ENCODE data around the gene NRP1.
A peak's percentile ranks its signal among the peaks of the same experiment; 100 is the strongest.

The NRP1 gene

DNA sequence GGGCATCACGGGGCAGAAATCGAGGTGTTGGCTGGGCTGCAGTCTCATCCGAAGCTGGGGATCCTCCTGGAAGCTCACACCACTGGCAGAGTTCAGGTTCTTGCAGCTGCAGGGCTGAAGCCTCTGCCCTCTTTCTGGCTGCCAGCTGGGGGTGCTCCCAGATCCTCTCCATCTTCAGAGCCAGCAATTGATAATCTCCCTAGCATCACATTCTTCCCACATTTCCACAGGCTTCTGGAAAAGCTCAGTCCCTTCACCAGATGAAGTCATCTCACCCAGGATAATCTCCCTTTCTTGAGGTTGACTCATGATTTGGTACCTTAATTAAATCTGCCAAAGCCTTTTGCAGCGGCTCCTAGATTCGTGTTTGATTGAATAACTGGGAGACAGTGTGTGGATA, 55.2 kb downstream of the NRP1 start:
- TF ChIP-seq, protein P1, sequence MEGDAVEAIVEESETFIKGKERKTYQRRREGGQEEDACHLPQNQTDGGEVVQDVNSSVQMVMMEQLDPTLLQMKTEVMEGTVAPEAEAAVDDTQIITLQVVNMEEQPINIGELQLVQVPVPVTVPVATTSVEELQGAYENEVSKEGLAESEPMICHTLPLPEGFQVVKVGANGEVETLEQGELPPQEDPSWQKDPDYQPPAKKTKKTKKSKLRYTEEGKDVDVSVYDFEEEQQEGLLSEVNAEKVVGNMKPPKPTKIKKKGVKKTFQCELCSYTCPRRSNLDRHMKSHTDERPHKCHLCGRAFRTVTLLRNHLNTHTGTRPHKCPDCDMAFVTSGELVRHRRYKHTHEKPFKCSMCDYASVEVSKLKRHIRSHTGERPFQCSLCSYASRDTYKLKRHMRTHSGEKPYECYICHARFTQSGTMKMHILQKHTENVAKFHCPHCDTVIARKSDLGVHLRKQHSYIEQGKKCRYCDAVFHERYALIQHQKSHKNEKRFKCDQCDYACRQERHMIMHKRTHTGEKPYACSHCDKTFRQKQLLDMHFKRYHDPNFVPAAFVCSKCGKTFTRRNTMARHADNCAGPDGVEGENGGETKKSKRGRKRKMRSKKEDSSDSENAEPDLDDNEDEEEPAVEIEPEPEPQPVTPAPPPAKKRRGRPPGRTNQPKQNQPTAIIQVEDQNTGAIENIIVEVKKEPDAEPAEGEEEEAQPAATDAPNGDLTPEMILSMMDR (IDR thresholded peaks at IDR 0.05; ENCODE audit: low read depth, low read length), result no peak
- in situ Hi-C loops (cut with HindIII; ENCODE audit: low sequenced_read_pairs), result no loop called here
- no peak overlapping the region for H3K4me3 ChIP-seq (ENCODE audit: low read depth, low read length)
- DNase-seq (ENCODE audit: low read depth, low spot score), result no peak

GRCh38 chr10:33278198-33278597, 56.3 kb downstream of the NRP1 start:
- TF ChIP-seq, protein P1 (IDR thresholded peaks at IDR 0.05; ENCODE audit: low read depth, low read length), result no peak
- H3K4me3 ChIP-seq (ENCODE audit: low read depth, low read length), result no peak overlapping the region
- DNase-seq (ENCODE audit: low read depth, low spot score), result no peak
- in situ Hi-C loops (cut with HindIII; ENCODE audit: low sequenced_read_pairs), result no loop called here

DNA sequence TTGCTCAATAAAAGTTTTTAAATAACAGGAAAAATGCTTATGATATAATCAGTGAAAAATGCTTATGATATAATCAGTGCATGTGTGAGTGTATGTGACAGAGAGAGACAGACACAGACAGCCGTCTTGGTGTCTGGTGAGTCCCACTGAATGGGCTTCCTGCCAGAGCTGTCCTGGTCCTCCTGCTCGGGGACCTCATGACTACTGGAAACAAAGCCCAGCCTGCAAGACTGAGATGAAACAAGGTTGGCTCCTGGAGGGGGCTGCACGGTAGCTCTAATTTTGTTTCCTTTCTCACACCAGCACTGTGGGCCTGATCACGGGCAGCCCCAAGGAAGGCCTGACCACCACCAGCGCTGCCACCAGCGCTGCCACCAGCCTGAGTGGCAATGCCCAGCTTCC, 57.3 kb downstream of the NRP1 start:
- in situ Hi-C loops (cut with HindIII; ENCODE audit: low sequenced_read_pairs), result no loop called here
- no peak for DNase-seq (ENCODE audit: low read depth, low spot score)
- TF ChIP-seq, protein P1 (IDR thresholded peaks at IDR 0.05; ENCODE audit: low read depth, low read length), result no peak
- H3K4me3 ChIP-seq (ENCODE audit: low read depth, low read length), result no peak overlapping the region

GRCh38 chr10:33276282-33276923, 58.1 kb downstream of the NRP1 start:
- in situ Hi-C loops (cut with HindIII; ENCODE audit: low sequenced_read_pairs), result no loop called here
- TF ChIP-seq, protein P1 (IDR thresholded peaks at IDR 0.05; ENCODE audit: low read depth, low read length), result no peak
- DNase-seq (ENCODE audit: low read depth, low spot score), result no peak
- no peak overlapping the region for H3K4me3 ChIP-seq (ENCODE audit: low read depth, low read length)

- in situ Hi-C loops (cut with HindIII; ENCODE audit: low sequenced_read_pairs), result no loop called here
- DNase-seq (ENCODE audit: low read depth, low spot score), result peak; percentile 51
- TF ChIP-seq, protein P1 (IDR thresholded peaks at IDR 0.05; ENCODE audit: low read depth, low read length), result no peak
- no peak overlapping the region for H3K4me3 ChIP-seq (ENCODE audit: low read depth, low read length)
These were observed 60.2 kb downstream of the NRP1 start for GRCh38 chr10:33274096-33274785.

GRCh38 chr10:33273295-33274002, 61.0 kb downstream of the NRP1 start:
- TF ChIP-seq, protein P1 (IDR thresholded peaks at IDR 0.05; ENCODE audit: low read depth, low read length), result no peak
- peak; percentile 94 for DNase-seq (ENCODE audit: low read depth, low spot score)
- in situ Hi-C loops (cut with HindIII; ENCODE audit: low sequenced_read_pairs), result no loop called here
- peak overlapping the region; percentile 4 for H3K4me3 ChIP-seq (ENCODE audit: low read depth, low read length)
